Tibial artery (tissue), 4 donors: ENCODE data around the gene RPL22.

Experiments used
- DNase-seq, 2 donors: peaks; one replicate each; pipeline ENCODE4 v3.0.0-alpha.2; 2019
- H3K27ac ChIP-seq, 2 donors: fragments of 200-600 bp; sonication (generic) in 1 of 2; 1 replicate in 1 of 2; 2 replicates in 1 of 2; pipeline ENCODE4 v1.5.1; 2018 to 2019; ENCODE audit warnings: mild to moderate bottlenecking in 1 of 2
- H3K27me3 ChIP-seq, 2 donors: fragments of 200-600 bp; sonication (generic) in 1 of 2; one replicate each; pipeline versions ENCODE4 v1.5.1 to v1.6.0; 2016 to 2019
- H3K36me3 ChIP-seq, 3 donors: fragments of 200-600 bp; sonication (generic) in 2 of 3; one replicate each; pipeline ENCODE4 v1.5.1; 2016 to 2019; ENCODE audit warnings: mild to moderate bottlenecking in 2 of 3
- H3K4me1 ChIP-seq, 4 donors: fragments of 200-600 bp; sonication (generic) in 2 of 4; 1 replicate in 3 of 4; 2 replicates in 1 of 4; pipeline ENCODE4 v1.5.1; 2016 to 2019
- H3K4me3 ChIP-seq, 2 donors: fragments of 200-600 bp; sonication (generic) in 1 of 2; 1 replicate in 1 of 2; 2 replicates in 1 of 2; pipeline ENCODE4 v1.5.1; 2018 to 2019; ENCODE audit warnings: mild to moderate bottlenecking in 2 of 2
- H3K9me3 ChIP-seq, 3 donors: fragments of 200-600 bp; sonication (generic) in 1 of 3; one replicate each; pipeline ENCODE4 v1.5.1; 2016 to 2019
- intact Hi-C: fragments of 100-400 bp; cut with DNase I; formaldehyde crosslinking; loops from one replicate; pipeline ENCODE4 v1.15.0; 2023; ENCODE audit warnings: low total_unique reads
- TF ChIP-seq, protein P1 (sequence below), 2 experiments: fragments of 200-600 bp in 1 of 2; fragments of 450-650 bp in 1 of 2; IDR thresholded peaks; one replicate each; pipeline ENCODE4 v1.5.1; 2017 to 2019; ENCODE audit warnings: antibody characterized with exemption in 2 of 2, mild to moderate bottlenecking in 1 of 2, moderate library complexity in 1 of 2

RPL22 gene

DNA sequence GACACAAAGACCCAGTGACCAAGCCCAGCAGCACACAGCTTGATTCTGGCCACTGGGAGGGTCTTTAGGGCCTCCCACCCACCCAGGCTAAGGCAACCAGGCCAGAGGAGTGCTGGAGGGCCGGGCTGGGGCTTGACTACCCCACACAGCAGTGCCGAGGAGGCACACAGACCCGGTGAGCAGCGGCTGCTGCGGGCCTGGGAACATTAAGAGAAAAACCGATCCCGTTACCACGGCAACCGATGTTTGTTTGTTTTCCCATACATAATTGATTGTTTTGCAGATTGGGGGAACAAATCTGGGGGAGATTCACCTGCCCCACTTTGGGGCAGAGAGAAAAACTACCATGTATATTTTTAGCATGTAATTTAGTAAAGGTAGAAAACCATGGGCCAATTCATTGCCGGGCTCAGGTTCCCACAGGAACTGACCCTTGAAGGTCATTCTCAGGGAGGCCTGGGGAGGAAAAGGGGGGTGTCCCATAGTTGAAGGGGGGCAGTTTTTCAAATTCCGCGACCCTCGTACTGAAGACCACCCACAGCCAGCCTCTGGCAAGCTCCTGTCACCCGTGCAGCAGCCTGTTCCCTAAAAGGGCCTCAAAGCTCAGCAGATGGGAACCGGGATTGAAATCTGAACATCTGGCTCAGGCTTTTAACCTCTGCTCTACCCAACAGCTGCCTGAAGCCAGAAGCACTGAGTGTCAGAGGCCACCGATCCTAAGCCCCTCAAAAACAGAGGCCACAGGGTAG is 54.6 kb downstream of the RPL22 start:
- DNase-seq = no peak
- no peaks in the 10 kb centered on the region for H3K9me3 ChIP-seq
- peaks cover 0 to 48% of the 10 kb centered on the region in 2 donors for H3K27me3 ChIP-seq
- no peak overlapping the region for H3K4me3 ChIP-seq
- peaks cover 0 to 8% (median 4%) of the 10 kb centered on the region in 4 donors for H3K4me1 ChIP-seq
- H3K36me3 ChIP-seq = no peaks in the 10 kb centered on the region
- intact Hi-C loops = no loop called here
- TF ChIP-seq, protein P1, sequence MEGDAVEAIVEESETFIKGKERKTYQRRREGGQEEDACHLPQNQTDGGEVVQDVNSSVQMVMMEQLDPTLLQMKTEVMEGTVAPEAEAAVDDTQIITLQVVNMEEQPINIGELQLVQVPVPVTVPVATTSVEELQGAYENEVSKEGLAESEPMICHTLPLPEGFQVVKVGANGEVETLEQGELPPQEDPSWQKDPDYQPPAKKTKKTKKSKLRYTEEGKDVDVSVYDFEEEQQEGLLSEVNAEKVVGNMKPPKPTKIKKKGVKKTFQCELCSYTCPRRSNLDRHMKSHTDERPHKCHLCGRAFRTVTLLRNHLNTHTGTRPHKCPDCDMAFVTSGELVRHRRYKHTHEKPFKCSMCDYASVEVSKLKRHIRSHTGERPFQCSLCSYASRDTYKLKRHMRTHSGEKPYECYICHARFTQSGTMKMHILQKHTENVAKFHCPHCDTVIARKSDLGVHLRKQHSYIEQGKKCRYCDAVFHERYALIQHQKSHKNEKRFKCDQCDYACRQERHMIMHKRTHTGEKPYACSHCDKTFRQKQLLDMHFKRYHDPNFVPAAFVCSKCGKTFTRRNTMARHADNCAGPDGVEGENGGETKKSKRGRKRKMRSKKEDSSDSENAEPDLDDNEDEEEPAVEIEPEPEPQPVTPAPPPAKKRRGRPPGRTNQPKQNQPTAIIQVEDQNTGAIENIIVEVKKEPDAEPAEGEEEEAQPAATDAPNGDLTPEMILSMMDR (IDR thresholded peaks at IDR 0.05) = no peak
- no peak overlapping the region for H3K27ac ChIP-seq

DNA sequence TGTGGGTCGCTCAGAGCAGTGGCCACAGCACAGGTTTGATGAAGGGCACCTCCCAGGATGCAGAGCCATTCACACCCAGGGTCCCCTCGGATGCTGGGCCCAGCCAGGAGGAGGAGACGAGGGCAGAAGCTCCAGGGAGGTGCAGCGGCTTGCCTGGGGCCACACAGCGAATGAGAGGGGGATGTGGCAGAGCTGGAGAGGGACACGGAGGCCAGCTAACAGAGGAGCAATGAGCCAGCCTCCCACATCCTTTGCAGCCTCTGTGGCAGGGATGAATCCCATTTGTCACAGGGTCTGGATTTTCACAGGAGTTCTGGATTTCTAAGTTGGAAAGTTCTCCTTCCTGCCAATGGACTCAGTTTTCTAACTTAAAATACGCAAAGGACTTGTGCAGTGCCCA is 55.2 kb downstream of the RPL22 start:
- H3K27ac ChIP-seq = no peak overlapping the region
- H3K4me1 ChIP-seq = peaks cover 0 to 8% (median 4%) of the 10 kb centered on the region in 4 donors
- TF ChIP-seq, protein P1 (IDR thresholded peaks at IDR 0.05) = no peak
- H3K36me3 ChIP-seq = no peaks in the 10 kb centered on the region
- no peak overlapping the region for H3K4me3 ChIP-seq
- DNase-seq = no peak
- H3K9me3 ChIP-seq = no peaks in the 10 kb centered on the region
- H3K27me3 ChIP-seq = peaks cover 0 to 42% of the 10 kb centered on the region in 2 donors
- intact Hi-C loops = no loop called here

DNA sequence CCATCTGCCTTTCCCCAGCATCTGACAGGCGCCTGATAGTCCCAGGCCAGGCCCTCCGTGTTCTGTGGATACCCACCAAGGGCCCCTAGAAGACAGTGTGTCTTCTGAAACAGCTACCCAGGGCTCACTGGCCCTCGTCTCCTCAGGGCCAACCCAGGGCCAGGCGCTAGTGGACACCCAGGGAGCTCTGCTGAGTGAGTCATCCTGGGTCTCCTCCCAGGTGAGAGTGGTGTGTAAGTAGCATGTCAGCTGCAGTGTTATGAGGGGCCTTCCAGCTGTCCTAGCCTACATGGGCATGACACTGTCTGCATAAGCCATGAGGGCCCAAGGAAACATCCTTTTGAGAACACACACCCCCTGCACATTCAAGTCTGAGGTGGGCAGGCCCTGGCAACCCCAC is 56.0 kb downstream of the RPL22 start:
- H3K4me3 ChIP-seq = no peak overlapping the region
- intact Hi-C loops = no loop called here
- no peak overlapping the region for H3K27ac ChIP-seq
- H3K36me3 ChIP-seq = no peaks in the 10 kb centered on the region
- no peak for DNase-seq
- TF ChIP-seq, protein P1 (IDR thresholded peaks at IDR 0.05) = no peak
- H3K27me3 ChIP-seq = peaks cover 0 to 34% of the 10 kb centered on the region in 2 donors
- H3K9me3 ChIP-seq = no peaks in the 10 kb centered on the region
- peaks cover 0 to 1% (median under 1%) of the 10 kb centered on the region in 4 donors for H3K4me1 ChIP-seq

DNA sequence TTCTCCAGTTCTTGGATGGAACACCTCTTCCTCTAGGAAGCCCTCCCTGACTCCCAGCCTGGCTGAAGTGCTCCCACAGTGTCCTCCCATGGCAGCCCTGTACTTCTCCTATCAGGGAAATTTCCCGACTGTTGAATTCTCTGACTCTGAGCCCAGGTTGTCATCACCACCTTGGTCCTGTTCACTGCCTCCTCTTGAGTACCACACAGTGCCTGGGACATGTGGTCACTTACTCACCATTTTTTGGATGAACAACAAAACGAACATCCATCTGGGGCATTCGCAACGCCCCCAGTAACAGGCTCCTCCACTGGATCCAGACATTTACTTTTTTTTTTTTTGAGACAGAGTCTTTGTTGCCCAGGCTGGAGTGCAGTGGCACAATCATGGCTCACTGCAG is 56.7 kb downstream of the RPL22 start:
- Histone ChIP-seq H3K9me3 (no peaks in the 10 kb centered on the region), H3K4me3 (no peak overlapping the region), H3K27ac (no peak overlapping the region), H3K27me3 (peaks cover 0 to 27% of the 10 kb centered on the region in 2 donors), H3K4me1 (no peaks in the 10 kb centered on the region), H3K36me3 (no peaks in the 10 kb centered on the region)
- no peak for DNase-seq
- intact Hi-C loops = no loop called here
- TF ChIP-seq, protein P1 (IDR thresholded peaks at IDR 0.05) = no peak

DNA sequence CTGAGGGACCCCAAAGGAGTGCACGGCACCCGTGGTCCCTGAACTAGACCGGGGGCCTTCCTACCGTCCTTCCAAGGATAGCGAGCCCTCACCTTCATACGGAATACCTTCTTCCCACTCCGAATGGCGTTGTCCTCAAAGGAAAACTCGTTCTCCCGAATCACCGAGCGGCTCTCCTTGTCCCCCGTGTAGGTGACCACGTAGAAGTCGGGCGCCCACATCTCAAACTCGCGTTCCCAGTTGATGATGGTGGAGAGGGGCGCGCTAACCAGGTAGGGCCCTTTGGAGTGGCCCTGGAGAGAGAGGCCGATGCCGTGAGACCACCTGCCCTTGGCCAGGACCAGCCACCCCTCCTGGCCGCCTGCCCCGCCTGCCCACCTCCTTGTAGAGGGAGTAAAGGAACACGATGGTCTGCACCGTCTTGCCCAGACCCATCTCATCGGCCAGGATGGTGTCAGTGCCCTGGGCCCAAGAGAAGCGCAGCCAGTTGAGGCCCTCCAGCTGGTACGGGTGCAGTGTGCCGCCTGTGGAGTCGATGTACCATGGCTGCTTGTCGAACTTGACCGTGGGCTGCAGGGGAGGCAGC is 57.3 kb downstream of the RPL22 start:
- TF ChIP-seq, protein P1 (IDR thresholded peaks at IDR 0.05) = no peak
- no peak overlapping the region for H3K4me3 ChIP-seq
- H3K9me3 ChIP-seq = no peaks in the 10 kb centered on the region
- no peaks in the 10 kb centered on the region for H3K36me3 ChIP-seq
- intact Hi-C loops = no loop called here
- no peak for DNase-seq
- no peak overlapping the region for H3K27ac ChIP-seq
- H3K4me1 ChIP-seq = no peaks in the 10 kb centered on the region
- peaks cover 0 to 21% of the 10 kb centered on the region in 2 donors for H3K27me3 ChIP-seq
